Muscle of back (tissue), 11 donors: ENCODE results near the gene LCN9. TPM values are rescaled to one million over a fixed set of nuclear protein-coding genes. Genes with fewer than 3 reads are reported as not detected.
"Not testable (repeated sequence)": the region's sequence is repeated elsewhere in the genome, so short reads cannot be mapped to it uniquely, and the experiment has no call there.

Experiments
- DNase-seq, 3 donors: peaks; one replicate each; pipeline versions ENCODE4 v3.0.0 to v3.0.0-alpha.2; 2013
- polyA plus RNA-seq, 10 donors: library from polyadenylated mRNA; unstranded; fragments of 120-200 nt; gene quantifications; one replicate each; pipeline ENCODE4 v1.2.1, GENCODE V29; 2013; ENCODE audit not compliant: insufficient read length in 10 of 10

LCN9 gene
- polyA plus RNA-seq, 10 donors: not detected

DNA sequence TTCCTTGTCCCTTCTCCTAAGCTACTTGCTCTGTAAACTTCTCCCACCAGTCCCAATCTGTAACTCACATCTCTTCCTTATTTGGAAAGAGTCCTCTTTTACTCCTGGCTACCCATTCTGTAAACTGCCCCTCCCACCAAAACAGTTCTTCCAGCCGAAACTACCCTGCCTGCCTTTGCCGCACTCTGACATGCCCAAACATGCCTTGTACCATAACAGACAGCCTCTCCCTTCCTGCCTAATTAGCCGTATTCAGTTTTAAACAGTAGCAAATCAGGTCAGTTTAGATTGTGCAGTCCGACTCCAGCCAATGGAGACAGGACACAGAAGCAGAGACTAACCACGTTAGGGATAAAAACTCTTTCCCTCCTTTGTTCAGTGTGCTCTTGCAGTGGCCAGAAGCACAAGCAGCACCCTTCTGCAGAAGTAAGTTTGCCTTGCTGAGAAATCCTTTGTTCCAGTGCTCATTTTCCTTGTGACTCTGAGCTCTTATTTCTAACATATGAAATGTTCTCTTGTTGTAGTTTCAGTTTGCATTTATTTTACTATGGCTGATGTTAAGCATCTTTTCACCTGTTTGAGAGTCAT, 18.4 kb upstream of the LCN9 start:
- DNase-seq: no peak

DNA sequence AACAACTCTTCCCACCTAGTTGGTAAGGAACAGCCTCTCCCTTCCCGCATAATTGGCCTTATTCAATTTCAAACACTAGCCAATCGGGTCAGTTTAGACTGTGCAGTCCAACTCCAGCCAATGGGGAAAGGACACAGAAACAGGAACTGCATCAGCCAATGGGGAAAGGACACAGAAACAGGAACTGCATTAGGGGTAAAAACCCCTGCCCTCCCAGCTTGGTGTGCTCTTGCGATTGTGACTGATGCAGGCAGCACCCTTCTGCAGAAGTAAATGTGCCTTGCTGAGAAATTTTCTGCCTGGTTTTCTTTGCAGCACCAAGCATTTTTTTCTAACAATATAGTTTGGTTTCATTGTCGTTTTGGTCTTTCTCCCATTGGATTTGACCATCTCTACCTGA, 15.2 kb upstream of the LCN9 start:
- DNase-seq: no peak

DNA sequence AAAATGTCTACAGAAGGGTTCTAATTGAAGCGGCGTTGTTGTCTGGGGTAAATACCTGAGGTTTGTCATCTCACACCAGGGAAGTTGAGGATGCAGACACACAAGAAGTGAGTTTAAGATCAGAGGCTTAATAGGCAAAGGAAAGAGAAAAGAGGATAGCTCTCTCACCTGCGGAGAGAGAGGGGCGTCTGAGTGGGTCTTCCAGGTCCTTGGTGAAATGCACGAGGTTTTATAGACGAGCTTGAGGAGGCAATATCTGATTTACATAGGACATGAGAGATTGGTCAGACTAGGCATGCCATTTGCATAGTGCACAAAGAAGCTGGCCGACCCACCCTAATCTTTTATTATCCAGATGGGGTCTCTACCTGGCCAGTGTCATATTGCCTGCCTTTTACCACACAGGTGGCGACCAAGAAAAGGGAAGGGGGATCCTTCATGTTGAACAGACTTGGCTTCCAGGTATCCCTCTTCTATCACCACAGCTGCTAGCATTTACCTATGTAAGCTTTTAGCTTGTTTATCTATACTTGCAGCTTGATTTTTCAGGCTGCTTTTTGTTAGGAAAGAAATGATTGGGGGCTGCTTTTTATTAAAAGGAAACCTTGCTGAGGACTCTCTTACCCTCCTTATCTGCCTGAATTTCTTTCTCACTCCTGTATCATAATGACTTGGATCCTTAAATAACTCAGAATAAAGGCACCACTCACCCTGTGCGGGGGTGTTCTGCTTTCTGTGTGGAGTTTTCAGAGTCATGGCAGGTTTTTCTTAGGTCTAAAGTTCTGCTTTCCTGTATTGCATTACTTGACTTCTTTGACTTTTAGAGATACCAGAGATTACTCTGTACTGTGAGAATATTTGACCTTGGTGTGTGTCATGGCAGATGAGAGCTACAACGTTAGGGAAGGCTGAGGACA, 14.4 kb upstream of the LCN9 start:
- DNase-seq: no peak

DNA sequence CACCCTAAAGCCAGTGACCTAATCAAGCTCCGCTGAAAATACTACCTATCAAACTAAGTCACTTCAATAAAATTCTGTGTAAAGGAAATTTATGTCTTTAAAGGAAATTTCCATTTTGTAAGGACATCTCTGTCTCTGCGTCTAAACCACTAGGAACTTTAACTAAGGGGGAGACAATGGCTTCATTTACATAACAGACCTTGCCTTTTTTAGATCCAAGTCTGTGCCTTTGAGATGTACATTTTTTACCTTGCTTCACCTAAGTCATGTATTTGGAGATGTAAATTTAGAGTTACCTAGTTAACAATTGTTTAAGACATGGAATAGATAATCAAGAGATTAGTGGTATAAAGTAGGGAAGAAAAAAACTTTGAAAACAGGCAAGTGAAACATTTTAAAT, 13.6 kb upstream of the LCN9 start:
- no peak for DNase-seq

DNA sequence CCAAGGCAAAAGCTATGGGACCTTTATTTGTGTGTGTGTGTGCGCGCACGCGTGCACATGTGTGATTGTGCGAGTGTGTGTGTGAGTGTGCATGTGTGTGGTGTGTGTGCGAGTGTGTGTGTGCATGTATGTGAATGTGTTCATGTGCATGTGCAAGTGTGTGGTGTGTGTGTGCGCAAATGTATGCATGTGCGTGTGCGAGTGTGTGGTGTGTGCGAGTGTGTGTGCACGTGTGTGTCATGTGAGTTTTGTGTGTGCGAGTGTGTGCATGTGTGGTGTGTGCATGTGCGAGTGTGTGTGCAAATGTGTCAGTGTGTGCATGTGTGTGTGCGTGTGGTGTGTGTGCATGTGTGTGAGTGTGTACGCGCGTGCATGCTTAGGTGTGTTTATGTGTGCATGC, 12.7 kb upstream of the LCN9 start:
- DNase-seq: no peak

DNA sequence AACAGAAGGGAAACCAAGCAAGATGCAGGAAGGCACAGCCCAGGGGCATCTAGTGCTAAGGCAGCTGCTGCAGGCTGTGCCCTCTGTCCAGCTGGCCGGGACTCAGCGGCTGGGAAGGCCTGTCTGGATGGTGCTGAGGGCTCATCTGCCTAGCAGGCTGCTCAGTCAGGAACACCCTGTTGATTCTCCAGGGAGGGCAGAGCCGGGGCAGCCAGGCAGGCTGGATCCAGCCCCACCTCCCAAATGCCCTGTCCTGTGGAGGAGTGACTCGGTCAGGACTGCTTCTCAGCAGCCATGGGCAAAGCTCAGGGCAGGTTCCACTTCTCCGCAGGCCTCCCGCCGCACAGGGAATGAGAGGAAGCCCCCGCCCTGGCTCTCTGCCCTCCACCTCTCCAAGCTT, 7.8 kb upstream of the LCN9 start:
- DNase-seq: no peak

DNA sequence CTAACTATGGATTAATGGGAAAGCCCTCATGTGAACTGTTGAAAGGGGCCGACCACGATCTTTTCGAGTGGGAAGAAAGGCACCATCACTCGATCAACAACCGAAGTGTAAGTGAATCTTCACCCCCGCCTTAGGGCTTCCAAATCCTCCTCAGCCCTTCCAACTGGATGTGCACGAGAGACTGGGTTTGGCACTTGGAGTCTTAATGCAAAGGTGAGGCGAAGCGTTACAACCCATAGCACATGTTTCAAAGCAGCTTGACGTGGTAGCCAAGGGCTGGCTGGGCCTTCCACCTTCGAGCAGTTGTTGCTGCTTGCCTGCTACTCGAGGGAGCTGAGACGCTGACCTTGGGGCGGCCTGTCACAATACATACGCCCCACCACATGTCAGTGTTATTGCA, 5.7 kb upstream of the LCN9 start:
- DNase-seq: no peak

DNA sequence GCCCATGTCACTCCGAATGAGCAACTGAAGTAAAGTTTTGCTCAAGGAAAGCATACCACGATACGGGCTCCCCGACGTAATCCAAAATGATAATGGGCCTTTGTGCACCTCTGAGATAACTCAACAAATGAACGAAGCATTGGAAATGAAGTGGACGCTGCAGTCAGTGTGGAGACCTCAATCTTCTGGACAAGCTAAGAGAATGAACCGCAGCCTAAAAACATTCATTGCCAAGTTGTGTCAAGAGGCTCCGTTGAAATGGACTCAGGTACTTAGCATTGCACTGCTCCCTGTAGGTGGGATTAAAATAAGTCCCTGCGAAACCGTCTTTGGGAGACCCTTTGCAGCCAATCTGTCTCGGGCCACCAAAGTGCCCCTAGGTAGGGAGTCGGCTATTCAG, 3.9 kb upstream of the LCN9 start:
- no peak for DNase-seq

DNA sequence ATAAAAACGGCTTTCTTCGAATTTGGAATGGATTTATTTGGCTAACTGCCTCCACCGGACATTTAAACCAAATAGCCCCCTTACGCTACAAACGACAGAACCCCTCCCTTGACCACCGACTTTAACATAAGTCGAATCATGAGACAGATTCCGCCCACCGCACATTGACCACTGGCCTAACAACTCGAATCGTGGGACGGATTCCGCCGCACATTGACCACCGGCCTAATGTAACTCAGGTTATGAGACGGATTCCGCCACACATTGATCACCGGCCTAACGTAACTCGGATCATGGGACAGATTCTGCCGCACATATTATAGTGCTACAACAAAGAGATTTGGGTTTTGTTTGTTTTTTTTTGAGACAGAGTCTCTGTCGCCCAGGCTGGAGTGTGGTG, 2.7 kb upstream of the LCN9 start:
- DNase-seq: no peak

DNA sequence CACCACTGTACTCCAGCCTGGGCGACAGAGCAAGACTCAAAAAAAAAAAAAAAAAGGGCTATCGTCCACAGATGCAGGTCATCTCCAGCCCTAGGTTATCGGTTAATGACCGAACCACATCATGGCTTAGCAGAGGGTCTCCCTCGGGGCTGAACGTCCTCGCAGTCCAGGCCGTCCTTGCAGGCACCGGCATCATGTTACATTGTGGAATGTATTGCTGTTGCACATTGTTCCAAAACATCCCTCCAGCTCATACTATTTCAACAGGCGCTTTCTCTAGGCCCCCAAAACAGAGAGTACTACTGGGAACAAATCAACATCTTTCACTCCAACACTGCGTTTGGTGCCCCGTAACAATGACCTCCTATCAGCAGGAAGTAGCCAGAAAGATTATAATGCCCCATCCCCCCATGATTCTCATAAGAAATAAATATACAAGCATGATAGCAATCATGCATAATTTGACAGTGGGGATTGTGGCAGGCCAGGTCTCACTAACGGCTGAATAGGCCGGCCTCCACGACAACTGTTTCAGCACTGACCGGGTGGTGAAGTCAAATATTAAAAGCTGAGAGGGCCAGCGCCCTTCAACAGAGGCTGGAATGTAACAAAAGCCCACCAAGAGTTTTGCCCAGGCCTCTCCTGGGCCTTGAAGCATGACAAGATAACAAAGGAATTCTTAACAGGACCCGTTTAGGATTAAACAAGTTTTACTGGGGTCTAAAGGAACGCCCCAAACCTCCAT, 1.1 kb upstream of the LCN9 start:
- peak; percentile 10 to 60 (median 23) for DNase-seq

DNA sequence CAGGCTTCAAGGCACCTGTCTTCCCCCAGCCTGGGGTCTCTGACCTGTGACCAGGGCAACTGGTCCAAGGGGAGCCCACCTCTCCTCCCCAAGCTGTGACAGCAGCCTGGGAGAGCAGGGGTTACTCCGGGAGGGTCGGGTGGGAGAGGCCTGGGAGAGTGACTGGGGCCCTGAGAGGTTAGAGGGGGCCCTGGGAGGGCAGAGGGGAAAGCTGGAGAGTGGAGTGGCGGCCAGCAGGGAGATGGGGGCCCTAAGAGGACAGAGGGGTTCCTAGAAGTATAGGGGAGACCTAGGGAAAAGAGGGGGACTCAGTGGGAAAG, 302 bp downstream of the LCN9 start:
- DNase-seq: no peak

DNA sequence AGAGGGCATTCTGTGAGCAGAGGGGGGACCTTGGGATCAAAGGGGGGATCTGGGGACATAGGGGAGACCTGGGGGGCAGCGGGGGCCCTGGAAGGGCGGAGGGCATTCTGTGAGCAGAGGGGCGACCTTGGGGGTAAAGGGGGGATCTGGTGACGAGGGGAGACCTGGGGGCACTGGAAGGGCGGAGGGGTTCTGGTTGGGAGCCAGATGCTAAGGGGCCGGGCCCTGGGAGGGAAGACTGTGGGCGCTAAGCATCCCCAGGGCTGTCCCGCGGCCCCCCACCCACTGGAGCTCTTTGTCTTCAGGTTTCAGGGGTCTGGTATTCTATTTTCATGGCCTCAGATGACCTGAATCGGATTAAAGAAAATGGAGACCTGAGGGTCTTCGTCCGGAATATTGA, 748 bp downstream of the LCN9 start:
- DNase-seq: no peak

DNA sequence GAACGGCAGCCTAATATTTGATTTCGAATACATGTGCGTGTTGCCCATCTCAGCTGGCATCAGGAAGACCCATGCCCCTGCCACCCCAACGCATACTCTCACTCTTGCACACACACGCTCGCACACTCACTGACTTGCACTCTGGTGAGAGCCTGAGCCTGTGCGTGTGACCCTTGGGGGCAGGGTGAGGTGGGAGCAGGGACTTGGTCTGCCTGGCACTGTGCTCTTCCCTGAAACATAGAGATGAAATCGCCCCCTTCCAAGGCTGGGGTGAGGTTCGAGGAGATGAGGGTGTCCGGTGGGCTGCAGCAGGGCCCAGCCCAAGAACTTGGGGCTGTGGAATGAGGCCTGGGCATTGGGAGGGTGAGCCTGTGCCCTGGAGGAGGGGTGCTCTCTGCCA, 1.2 kb downstream of the LCN9 start:
- DNase-seq: no peak

DNA sequence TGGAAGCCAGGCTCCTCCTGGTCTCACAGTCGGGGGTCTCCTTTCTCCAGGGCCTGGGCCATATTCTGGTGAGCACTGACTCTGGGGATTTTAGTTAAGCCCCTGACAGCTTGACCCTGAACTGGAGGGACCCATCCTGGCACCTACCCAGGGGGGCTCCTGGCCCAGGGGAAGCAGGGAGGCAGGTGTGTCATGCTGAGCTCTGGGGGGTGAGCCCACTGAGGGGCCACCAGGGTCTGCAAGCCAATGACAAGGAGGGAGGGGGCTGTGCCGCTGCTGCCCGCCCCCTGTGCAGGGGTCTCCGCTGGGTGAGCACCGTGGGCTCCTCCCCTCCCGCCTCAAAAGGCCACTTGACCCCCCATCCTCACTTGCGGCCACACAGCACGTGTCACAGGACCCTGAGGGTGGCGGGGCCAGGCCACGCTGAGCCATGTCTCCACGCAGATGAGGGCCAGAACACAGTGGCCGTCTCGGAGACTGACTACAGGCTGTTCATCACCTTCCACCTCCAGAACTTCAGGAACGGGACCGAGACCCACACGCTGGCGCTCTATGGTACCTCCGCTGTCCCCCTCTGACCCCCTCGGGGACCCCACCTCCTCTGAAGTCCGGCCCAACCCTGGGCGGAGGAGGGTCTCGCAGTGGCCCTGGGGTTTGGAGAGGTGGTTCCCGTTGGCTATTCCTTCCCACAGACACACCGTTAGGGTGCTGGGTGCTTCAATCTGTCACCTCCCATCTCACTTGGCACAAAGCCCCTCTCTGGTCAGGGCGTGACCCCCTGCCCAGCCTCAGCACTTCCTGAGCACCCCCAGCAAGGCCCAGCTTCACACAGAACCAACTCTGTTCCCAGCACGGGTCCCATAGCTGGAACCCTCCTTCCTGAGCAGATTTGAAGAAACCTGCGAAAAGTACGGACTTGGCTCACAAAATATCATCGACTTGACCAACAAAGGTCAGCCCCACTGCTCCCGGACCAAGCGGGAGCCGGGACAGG, 2.0 kb downstream of the LCN9 start:
- no peak for DNase-seq

DNA sequence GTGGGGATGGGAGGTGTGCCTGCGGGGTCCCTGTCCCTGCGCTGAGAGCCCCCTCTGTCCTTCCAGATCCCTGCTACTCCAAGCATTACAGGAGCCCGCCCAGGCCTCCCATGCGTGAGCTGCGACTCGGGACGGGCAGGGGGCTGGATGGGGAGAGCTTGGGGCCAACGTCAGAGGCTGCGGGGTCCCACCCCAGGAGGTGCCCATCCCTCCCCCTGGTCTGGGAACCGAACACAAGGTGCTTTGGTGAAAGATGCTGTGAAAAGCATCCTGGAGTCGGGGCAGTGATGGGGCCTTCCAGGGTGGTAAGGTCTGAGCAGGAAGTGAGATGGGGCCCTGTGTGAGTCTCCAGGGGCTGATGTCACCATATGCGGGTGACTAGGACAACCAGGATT, 2.7 kb downstream of the LCN9 start:
- no peak for DNase-seq

DNA sequence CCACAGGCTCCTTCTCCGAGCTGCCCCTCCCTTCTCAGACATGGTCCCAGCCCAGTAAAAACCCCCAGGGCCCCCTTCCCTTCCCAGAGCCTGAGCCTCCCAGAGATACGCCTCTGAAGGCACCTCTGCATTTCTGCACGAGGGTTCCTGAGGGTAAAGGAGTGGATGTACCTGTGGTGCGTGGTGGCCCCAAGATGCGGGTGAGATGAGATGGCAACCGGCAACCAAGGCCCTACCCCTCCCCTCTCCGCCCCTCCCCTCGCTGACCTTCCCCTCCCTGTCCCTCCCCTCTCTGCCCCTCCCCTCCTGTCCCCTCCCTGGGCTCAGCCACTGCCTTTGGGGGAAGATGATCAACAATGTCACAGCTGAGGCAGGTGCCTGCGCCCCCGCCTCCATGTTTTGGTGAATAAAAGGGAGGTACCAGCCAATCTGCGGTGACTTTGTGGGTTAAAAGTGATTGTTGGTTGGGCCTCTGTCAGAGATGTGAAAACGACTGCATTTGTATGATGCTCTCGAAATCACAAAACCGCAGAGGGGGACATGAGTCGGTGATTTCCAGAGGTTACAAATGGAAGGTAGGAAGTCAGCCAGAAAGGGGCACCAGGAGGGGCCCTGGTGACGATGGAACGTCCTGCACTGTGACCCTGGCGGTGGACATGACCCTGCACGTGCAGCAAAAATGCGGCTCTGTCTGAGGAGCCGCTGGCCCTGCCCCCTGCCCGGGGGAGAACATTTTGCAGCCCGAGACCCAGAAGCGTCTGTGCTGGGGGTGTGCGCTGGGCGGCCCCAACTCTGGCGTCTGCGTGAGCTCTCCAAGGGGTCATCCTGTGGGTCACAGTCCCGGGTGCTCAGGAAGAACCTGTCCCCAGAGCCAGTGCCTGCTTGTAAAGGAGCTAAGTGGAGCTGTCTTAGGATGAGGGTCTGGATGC, 3.7 kb downstream of the LCN9 start:
- DNase-seq: no peak

DNA sequence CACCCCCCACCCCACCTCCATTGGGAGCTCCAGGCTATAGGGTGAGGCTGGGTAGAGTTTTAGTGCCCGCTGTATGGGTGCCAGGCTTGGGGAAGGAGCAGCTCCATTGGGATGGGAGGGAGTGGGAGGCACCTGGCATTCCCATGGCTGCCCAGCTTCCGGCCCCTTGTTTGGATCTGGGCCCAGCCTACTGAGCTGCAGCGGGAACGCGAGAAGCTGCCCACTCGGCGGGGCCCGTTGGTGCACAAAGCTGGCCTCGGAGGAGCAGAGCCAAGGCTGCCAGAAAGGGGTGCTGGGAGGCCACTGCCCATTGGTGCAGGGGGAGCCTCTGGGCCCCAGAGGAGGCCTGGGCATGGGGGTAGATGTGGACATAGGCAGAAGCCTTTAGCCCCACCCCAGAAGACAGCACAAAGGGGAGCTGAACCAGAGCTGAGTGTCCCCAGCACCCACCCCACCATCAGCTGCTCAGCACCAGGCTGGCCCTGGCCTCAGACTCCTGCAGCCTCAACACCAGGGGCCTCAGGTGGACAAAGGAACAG, 4.4 kb downstream of the LCN9 start:
- DNase-seq: no peak

DNA sequence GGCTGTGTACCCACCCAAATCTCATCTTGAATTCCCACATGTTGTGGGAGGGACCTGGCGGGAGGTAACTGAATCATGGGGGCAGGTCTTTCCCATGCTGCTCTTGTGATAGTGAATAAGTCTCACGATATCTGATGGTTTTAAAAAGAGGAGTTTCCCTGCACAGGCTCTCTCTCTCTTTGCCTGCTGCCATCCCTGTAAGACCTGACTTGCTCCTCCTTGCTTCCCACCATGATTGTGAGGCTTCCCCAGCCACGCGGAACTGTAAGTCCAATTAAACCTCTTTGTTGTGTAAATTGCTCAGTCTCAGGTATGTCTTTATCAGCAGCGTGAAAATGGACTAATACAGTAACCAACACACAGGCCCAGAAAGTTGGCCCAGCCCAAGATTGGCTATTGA, 5.9 kb downstream of the LCN9 start:
- DNase-seq: not testable (repeated sequence)

DNA sequence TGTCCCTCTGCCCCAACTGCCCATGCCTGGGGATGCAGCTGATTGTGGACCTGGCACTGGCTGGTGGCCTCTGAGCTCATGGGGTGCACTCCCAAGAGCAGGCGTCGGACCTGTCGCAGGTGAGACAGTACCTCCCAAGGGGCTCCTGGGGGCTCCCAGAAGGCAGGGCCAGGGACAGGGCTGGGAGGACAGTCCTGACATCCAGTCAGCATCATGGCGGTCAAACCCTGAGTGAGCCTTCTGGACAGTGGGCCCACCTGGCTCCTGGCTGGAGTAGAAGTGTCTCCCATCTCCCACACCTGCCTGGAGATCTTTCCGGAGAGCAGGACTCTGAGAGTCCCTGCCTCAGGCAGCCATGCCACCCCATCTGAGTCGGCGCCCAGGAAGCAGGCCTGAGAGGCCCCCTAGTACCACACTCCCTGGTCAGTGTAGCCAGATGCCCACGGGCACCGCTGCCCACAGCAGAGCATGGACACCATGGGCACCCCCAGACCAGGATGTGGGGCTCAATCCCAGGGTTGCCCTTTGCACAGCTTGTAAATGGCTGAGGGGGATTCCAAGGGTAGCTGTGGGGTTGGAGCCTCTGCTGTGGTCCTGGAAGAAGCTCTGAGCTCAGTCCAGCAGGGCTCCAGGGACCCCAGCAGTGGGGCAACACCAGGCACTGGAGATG, 6.6 kb downstream of the LCN9 start:
- DNase-seq: no peak
